Measurements from ENCODE around the gene SLCO2A1.

Gene SLCO2A1

DNA sequence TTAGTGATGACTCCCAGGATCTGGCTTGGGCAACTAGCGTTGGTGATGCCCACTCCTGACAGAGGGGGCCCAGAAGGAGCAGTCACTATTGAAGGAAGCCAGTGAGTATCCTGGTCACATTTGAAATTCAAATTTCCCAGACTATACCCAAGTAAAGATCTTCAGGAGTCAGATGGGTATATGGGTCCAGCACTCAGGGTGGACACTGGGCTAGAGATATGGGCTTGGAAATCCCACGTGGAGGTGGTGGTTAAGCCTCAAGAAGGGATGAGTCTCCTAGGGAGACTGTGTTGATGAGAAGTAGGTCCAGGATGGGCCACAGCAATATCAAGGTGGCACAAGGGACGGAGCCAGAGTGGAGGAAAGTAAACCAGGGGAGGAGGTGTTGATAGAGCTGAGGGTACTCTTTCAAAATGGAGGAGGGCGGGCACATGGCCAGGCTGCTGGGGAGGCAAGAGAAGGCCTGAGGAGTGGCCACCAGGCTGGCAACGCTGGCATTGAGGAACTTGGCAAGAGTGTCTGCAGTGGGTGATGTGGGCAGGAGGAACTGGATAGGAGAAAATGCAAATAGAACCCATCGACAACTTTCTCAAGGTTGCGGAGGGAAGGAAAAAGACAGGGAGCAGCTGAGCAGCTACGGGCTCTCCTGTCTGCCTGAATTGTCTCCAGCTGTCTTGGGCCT, 3.7 kb upstream of the SLCO2A1 start:
- Histone ChIP-seq H3K27me3 (replicated peaks; ENCODE audit: insufficient read depth, low read length) (0 out of 2 replicates have a peak, but pooled peaks cover 5% of the 10 kb centered on the region), H4K20me1 (ENCODE audit: insufficient read depth, low read length) (no peaks in the 10 kb centered on the region), H3K79me2 (ENCODE audit: low read length) (no peaks in the 10 kb centered on the region), H3K4me1 (ENCODE audit: low read length) (no peaks in the 10 kb centered on the region), H3K9ac (ENCODE audit: low read length) (no peak overlapping the region), H3K27ac (ENCODE audit: low read length) (no peak overlapping the region), H3K9me3 (replicated peaks; ENCODE audit: insufficient read depth, low read length) (no peaks in the 10 kb centered on the region), H3K4me2 (ENCODE audit: low read depth, low read length) (no peak overlapping the region), H3K4me3 (ENCODE audit: low read length) (no peak overlapping the region), H3K9me2 (replicated peaks; ENCODE audit: insufficient read depth, low read length) (no peaks in the 10 kb centered on the region), H3K36me3 (replicated peaks; ENCODE audit: insufficient read depth, low read length) (no peaks in the 10 kb centered on the region), H2AFZ (ENCODE audit: low read length) (no peak overlapping the region), H3F3A (ENCODE audit: insufficient read depth, low read length) (no peaks in the 10 kb centered on the region)
- DNase-seq: no peak
- TF ChIP-seq, protein P1, sequence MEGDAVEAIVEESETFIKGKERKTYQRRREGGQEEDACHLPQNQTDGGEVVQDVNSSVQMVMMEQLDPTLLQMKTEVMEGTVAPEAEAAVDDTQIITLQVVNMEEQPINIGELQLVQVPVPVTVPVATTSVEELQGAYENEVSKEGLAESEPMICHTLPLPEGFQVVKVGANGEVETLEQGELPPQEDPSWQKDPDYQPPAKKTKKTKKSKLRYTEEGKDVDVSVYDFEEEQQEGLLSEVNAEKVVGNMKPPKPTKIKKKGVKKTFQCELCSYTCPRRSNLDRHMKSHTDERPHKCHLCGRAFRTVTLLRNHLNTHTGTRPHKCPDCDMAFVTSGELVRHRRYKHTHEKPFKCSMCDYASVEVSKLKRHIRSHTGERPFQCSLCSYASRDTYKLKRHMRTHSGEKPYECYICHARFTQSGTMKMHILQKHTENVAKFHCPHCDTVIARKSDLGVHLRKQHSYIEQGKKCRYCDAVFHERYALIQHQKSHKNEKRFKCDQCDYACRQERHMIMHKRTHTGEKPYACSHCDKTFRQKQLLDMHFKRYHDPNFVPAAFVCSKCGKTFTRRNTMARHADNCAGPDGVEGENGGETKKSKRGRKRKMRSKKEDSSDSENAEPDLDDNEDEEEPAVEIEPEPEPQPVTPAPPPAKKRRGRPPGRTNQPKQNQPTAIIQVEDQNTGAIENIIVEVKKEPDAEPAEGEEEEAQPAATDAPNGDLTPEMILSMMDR (IDR thresholded peaks at IDR 0.05; ENCODE audit: low read length): no peak
- TF ChIP-seq EZH2phosphoT487 (IDR thresholded peaks at IDR 0.05; ENCODE audit: low read length) (no peak), EZH2 (optimal IDR thresholded peaks at IDR 0.05; ENCODE audit: low read depth, low read length) (no peak)

DNA sequence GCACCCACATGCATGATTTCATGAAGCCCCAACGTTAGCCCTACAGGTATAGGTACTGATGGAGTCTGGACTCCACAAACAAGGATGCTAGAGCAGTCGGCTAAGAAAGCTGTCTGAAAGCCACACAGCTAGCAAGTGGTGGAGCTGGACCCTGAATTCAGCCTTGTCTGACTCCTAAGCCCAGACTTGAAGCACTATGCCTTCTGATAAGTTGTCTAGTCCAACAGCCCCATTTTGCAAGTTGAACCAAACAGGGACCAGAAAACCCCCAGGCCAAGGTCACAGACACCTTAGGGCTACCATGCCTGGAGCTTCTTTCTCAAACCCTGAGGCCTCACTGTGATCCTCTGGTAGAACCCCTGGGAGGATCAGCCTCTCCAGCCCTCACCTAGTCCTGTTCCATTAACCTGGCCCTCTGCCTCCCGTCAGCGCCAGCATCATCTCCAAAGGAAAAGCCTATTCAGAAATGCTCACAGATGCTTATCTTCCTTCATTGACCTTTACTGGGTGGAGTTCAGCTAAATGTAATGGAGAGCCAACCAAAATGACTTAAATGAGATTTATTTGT, 1.7 kb upstream of the SLCO2A1 start:
- H3K4me3 ChIP-seq (ENCODE audit: low read length): no peak overlapping the region
- DNase-seq: no peak
- no peaks in the 10 kb centered on the region for H3K9me3 ChIP-seq (replicated peaks; ENCODE audit: insufficient read depth, low read length)
- H3K4me1 ChIP-seq (ENCODE audit: low read length): no peaks in the 10 kb centered on the region
- TF ChIP-seq EZH2phosphoT487 (IDR thresholded peaks at IDR 0.05; ENCODE audit: low read length) (no peak), EZH2 (optimal IDR thresholded peaks at IDR 0.05; ENCODE audit: low read depth, low read length) (no peak)
- TF ChIP-seq, protein P1 (IDR thresholded peaks at IDR 0.05; ENCODE audit: low read length): no peak
- H3K4me2 ChIP-seq (ENCODE audit: low read depth, low read length): no peak overlapping the region
- no peaks in the 10 kb centered on the region for H3K36me3 ChIP-seq (replicated peaks; ENCODE audit: insufficient read depth, low read length)
- no peaks in the 10 kb centered on the region for H3K9me2 ChIP-seq (replicated peaks; ENCODE audit: insufficient read depth, low read length)
- no peaks in the 10 kb centered on the region for H3K79me2 ChIP-seq (ENCODE audit: low read length)
- no peaks in the 10 kb centered on the region for H4K20me1 ChIP-seq (ENCODE audit: insufficient read depth, low read length)
- no peaks in the 10 kb centered on the region for H3F3A ChIP-seq (ENCODE audit: insufficient read depth, low read length)
- H3K27ac ChIP-seq (ENCODE audit: low read length): no peak overlapping the region
- no peak overlapping the region for H2AFZ ChIP-seq (ENCODE audit: low read length)
- H3K27me3 ChIP-seq (replicated peaks; ENCODE audit: insufficient read depth, low read length): 0 out of 2 replicates have a peak, but pooled peaks cover 5% of the 10 kb centered on the region
- no peak overlapping the region for H3K9ac ChIP-seq (ENCODE audit: low read length)

DNA sequence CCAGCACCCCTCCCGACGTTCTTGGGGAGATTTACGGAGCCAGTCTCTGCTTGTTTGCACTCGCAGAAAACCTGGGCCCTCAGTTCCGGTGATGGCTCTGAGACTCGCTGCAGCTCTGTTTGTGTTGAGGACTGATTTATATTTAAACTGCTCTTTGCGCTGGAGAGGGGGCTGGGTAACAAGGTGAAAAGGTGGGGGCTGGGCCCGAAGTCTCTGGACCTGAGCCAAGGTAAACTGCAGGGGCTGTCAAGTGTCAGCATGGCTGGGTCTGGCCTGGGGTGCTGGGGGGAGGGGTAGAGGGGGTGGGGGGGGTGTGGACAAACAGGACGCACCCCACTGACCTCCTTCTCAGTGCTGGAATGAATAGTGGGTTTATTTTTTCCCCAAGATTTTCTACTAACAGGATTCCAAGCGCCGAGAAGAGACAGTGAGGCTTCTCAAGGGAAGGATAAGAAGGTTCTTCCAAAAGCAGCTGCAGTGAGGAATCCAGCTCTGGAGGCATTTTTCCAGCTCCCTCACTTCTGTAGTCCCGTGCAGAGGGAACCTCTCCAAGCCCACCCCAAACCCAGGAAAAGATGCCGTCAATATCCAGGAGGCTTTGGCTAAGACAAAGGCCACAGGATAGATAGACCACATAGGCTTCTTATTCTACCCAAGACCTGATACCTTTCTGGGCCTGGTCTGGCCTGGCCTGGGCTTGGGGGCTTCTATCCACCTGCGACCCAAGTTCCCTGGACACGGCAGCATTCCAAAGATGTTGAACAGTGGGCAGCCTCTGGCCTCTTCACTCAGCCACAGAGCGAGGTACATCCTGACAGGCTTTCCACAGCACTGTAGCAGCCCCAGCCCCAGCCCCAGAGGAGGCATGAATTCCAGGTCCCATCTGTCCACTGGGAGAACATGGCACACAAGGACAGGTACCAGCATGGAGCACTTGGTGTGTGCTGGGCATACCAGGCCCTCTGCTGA, 938 bp upstream of the SLCO2A1 start:
- Histone ChIP-seq H3K4me1 (ENCODE audit: low read length) (no peaks in the 10 kb centered on the region), H3K4me3 (ENCODE audit: low read length) (no peak overlapping the region), H2AFZ (ENCODE audit: low read length) (no peak overlapping the region), H3F3A (ENCODE audit: insufficient read depth, low read length) (no peaks in the 10 kb centered on the region), H4K20me1 (ENCODE audit: insufficient read depth, low read length) (no peaks in the 10 kb centered on the region), H3K36me3 (replicated peaks; ENCODE audit: insufficient read depth, low read length) (no peaks in the 10 kb centered on the region), H3K9ac (ENCODE audit: low read length) (no peak overlapping the region), H3K79me2 (ENCODE audit: low read length) (no peaks in the 10 kb centered on the region), H3K9me2 (replicated peaks; ENCODE audit: insufficient read depth, low read length) (no peaks in the 10 kb centered on the region), H3K4me2 (ENCODE audit: low read depth, low read length) (no peak overlapping the region), H3K27me3 (replicated peaks; ENCODE audit: insufficient read depth, low read length) (0 out of 2 replicates have a peak, but pooled peaks cover 5% of the 10 kb centered on the region), H3K9me3 (replicated peaks; ENCODE audit: insufficient read depth, low read length) (no peaks in the 10 kb centered on the region), H3K27ac (ENCODE audit: low read length) (no peak overlapping the region)
- TF ChIP-seq EZH2phosphoT487 (IDR thresholded peaks at IDR 0.05; ENCODE audit: low read length) (no peak), EZH2 (optimal IDR thresholded peaks at IDR 0.05; ENCODE audit: low read depth, low read length) (no peak)
- TF ChIP-seq, protein P1 (IDR thresholded peaks at IDR 0.05; ENCODE audit: low read length): no peak
- DNase-seq: no peak

Measured in MM.1S (cell line).